Osteoblast (primary cell): Measurements from ENCODE around the gene NOL9. TPM values are rescaled to one million over a fixed set of nuclear protein-coding genes. Genes with fewer than 3 reads are reported as not detected.

Experiments used
- DNase-seq: peaks from one replicate; pipeline ENCODE4 v3.0.0; 2011; ENCODE audit warnings: low spot score, mixed read lengths; ENCODE audit not compliant: insufficient read length; ENCODE audit errors: missing footprints
- H2AFZ ChIP-seq: 2 replicates; pipeline ENCODE4 v1.6.0; 2011; ENCODE audit warnings: mild to moderate bottlenecking, low read length
- H3K27ac ChIP-seq: 2 replicates; pipeline ENCODE4 v1.5.1; 2011; ENCODE audit warnings: mild to moderate bottlenecking, low read depth, low read length, moderate library complexity
- H3K27me3 ChIP-seq: 2 replicates; pipeline ENCODE4 v1.6.0; 2012; ENCODE audit warnings: mild to moderate bottlenecking, control low read depth, inconsistent platforms, low read length, moderate library complexity; ENCODE audit not compliant: insufficient read depth
- H3K36me3 ChIP-seq: 2 replicates; pipeline ENCODE4 v1.5.1; 2011; ENCODE audit warnings: mild to moderate bottlenecking, low read length, control low read depth, moderate library complexity; ENCODE audit not compliant: insufficient read depth
- H3K4me1 ChIP-seq: 2 replicates; pipeline ENCODE4 v1.5.1; 2011; ENCODE audit warnings: mild to moderate bottlenecking, low read length, control low read depth, moderate library complexity; ENCODE audit not compliant: insufficient read depth
- H3K4me2 ChIP-seq: 2 replicates; pipeline ENCODE4 v1.6.0; 2011; ENCODE audit warnings: mild to moderate bottlenecking, low read length; ENCODE audit not compliant: insufficient read depth
- H3K4me3 ChIP-seq: fragments of 200-600 bp; sonication (generic); 3 replicates; pipeline ENCODE4 v1.5.1; 2012; ENCODE audit warnings: mild to moderate bottlenecking, low read length, inconsistent platforms; ENCODE audit not compliant: insufficient read depth
- H3K79me2 ChIP-seq: 2 replicates; pipeline ENCODE4 v1.6.0; 2012; ENCODE audit warnings: mild to moderate bottlenecking, low read length, control low read depth, inconsistent platforms; ENCODE audit not compliant: insufficient read depth
- H3K9me3 ChIP-seq: 2 replicates; pipeline ENCODE4 v1.5.1; 2011; ENCODE audit warnings: low read depth, low read length, control low read depth
- H4K20me1 ChIP-seq: 2 replicates; pipeline ENCODE4 v1.6.0; 2012; ENCODE audit warnings: mild to moderate bottlenecking, low read length, control low read depth; ENCODE audit not compliant: insufficient read depth
- CTCF ChIP-seq: IDR thresholded peaks from 2 replicates; pipeline ENCODE4 v1.5.1; 2011; ENCODE audit warnings: mild to moderate bottlenecking, low read depth, low read length, moderate library complexity; ENCODE audit errors: extremely low read depth
- total RNA-seq: library from RNA; depleted of rRNA; stranded (reverse); fragments of >200 nt; gene quantifications from 2 replicates; pipeline ENCODE4 v1.2.3, GENCODE V29; 2012

NOL9 gene
- total RNA-seq, 1 donor: 31.1 TPM

- H2AFZ ChIP-seq: no peak overlapping the region
- no peak for TF ChIP-seq CTCF
- no peak overlapping the region for H3K4me3 ChIP-seq
- no peak overlapping the region for H3K4me2 ChIP-seq
- H3K36me3 ChIP-seq: no peaks in the 10 kb centered on the region
- no peaks in the 10 kb centered on the region for H3K27me3 ChIP-seq
- H3K27ac ChIP-seq: no peak overlapping the region
- H4K20me1 ChIP-seq: no peaks in the 10 kb centered on the region
- H3K4me1 ChIP-seq: no peaks in the 10 kb centered on the region
- H3K79me2 ChIP-seq: no peaks in the 10 kb centered on the region
- peak; percentile 80 for DNase-seq
- no peaks in the 10 kb centered on the region for H3K9me3 ChIP-seq
Observed at GRCh38 chr1:6508816-6509189, 45.5 kb downstream of the NOL9 start.

GRCh38 chr1:6508154-6508815 lies 46.0 kb downstream of the NOL9 start:
- no peak overlapping the region for H3K27ac ChIP-seq
- H3K4me2 ChIP-seq: no peak overlapping the region
- H3K27me3 ChIP-seq: no peaks in the 10 kb centered on the region
- TF ChIP-seq CTCF: no peak
- no peaks in the 10 kb centered on the region for H3K9me3 ChIP-seq
- H4K20me1 ChIP-seq: no peaks in the 10 kb centered on the region
- peak; percentile 81 for DNase-seq
- H3K4me3 ChIP-seq: no peak overlapping the region
- H3K79me2 ChIP-seq: no peaks in the 10 kb centered on the region
- H2AFZ ChIP-seq: no peak overlapping the region
- H3K4me1 ChIP-seq: no peaks in the 10 kb centered on the region
- no peaks in the 10 kb centered on the region for H3K36me3 ChIP-seq

GRCh38 chr1:6507461-6507911 lies 46.8 kb downstream of the NOL9 start:
- TF ChIP-seq CTCF: no peak
- Histone ChIP-seq H3K4me3 (no peak overlapping the region), H3K36me3 (no peaks in the 10 kb centered on the region), H3K4me2 (no peak overlapping the region), H3K4me1 (peaks cover 2% of the 10 kb centered on the region), H4K20me1 (no peaks in the 10 kb centered on the region), H3K79me2 (no peaks in the 10 kb centered on the region), H3K27ac (no peak overlapping the region), H3K9me3 (no peaks in the 10 kb centered on the region), H3K27me3 (no peaks in the 10 kb centered on the region), H2AFZ (no peak overlapping the region)
- peak; percentile 80 for DNase-seq

GRCh38 chr1:6507037-6507428 lies 47.3 kb downstream of the NOL9 start:
- DNase-seq: no peak
- no peak for TF ChIP-seq CTCF
- Histone ChIP-seq H3K4me3 (no peak overlapping the region), H3K27ac (no peak overlapping the region), H3K79me2 (no peaks in the 10 kb centered on the region), H3K4me2 (no peak overlapping the region), H3K27me3 (no peaks in the 10 kb centered on the region), H2AFZ (no peak overlapping the region), H4K20me1 (no peaks in the 10 kb centered on the region), H3K9me3 (no peaks in the 10 kb centered on the region), H3K4me1 (peaks cover 7% of the 10 kb centered on the region), H3K36me3 (no peaks in the 10 kb centered on the region)
